WERI-Rb-1 (cell line): ENCODE measurements around the gene TSPAN8.

Source experiments
- DNase-seq: peaks from one replicate; pipeline ENCODE4 v3.0.0-alpha.2; 2020
- H3K27ac ChIP-seq: fragments of 250-450 bp; sonication (Bioruptor Pico); 2 replicates; pipeline ENCODE4 v1.5.1; 2020; ENCODE audit warnings: mild to moderate bottlenecking, moderate library complexity
- H3K27me3 ChIP-seq: fragments of 250-450 bp; sonication (Bioruptor Pico); 2 replicates; pipeline ENCODE4 v1.5.1; 2021; ENCODE audit warnings: mild to moderate bottlenecking, low read depth, moderate library complexity; ENCODE audit not compliant: insufficient read depth, severe bottlenecking
- H3K36me3 ChIP-seq: fragments of 250-450 bp; sonication (Bioruptor Pico); 2 replicates; pipeline ENCODE4 v1.5.1; 2020; ENCODE audit warnings: mild to moderate bottlenecking, moderate library complexity
- H3K4me3 ChIP-seq: 2 replicates; pipeline ENCODE4 v1.5.1; 2011; ENCODE audit warnings: low read depth, mild to moderate bottlenecking, control low read depth, low read length
- H3K9me3 ChIP-seq: fragments of 250-450 bp; sonication (Bioruptor Pico); 2 replicates; pipeline ENCODE4 v1.5.1; 2021; ENCODE audit warnings: mild to moderate bottlenecking, moderate library complexity; ENCODE audit not compliant: severe bottlenecking
- TF ChIP-seq, protein P1 (sequence below): IDR thresholded peaks from 2 replicates; pipeline ENCODE4 v1.5.1; 2011; ENCODE audit warnings: low read depth, mild to moderate bottlenecking, control low read depth, inconsistent platforms, low read length

The TSPAN8 gene

GRCh38 chr12:71157601-71158233 is at the start of gene TSPAN8:
Gene TSPAN8, minus strand, starts transcription at chr12:71157999. Its CDS starts 321 bp downstream, at chr12:71157678.
- DNase-seq, result no peak
- Histone ChIP-seq H3K27ac (no peak within 1 kb of the TSS), H3K9me3 (no peaks in the 10 kb centered on the region), H3K27me3 (no peaks in the 10 kb centered on the region), H3K4me3 (no peak within 1 kb of the TSS), H3K36me3 (no peaks in the 10 kb centered on the region)
- TF ChIP-seq, protein P1, sequence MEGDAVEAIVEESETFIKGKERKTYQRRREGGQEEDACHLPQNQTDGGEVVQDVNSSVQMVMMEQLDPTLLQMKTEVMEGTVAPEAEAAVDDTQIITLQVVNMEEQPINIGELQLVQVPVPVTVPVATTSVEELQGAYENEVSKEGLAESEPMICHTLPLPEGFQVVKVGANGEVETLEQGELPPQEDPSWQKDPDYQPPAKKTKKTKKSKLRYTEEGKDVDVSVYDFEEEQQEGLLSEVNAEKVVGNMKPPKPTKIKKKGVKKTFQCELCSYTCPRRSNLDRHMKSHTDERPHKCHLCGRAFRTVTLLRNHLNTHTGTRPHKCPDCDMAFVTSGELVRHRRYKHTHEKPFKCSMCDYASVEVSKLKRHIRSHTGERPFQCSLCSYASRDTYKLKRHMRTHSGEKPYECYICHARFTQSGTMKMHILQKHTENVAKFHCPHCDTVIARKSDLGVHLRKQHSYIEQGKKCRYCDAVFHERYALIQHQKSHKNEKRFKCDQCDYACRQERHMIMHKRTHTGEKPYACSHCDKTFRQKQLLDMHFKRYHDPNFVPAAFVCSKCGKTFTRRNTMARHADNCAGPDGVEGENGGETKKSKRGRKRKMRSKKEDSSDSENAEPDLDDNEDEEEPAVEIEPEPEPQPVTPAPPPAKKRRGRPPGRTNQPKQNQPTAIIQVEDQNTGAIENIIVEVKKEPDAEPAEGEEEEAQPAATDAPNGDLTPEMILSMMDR, result no peak

GRCh38 chr12:71201136-71201679 is 43.4 kb upstream of the TSPAN8 start:
- no peak overlapping the region for H3K4me3 ChIP-seq
- TF ChIP-seq, protein P1, result no peak
- H3K27ac ChIP-seq, result no peak overlapping the region
- no peaks in the 10 kb centered on the region for H3K36me3 ChIP-seq
- no peaks in the 10 kb centered on the region for H3K9me3 ChIP-seq
- H3K27me3 ChIP-seq, result no peaks in the 10 kb centered on the region
- no peak for DNase-seq

DNA sequence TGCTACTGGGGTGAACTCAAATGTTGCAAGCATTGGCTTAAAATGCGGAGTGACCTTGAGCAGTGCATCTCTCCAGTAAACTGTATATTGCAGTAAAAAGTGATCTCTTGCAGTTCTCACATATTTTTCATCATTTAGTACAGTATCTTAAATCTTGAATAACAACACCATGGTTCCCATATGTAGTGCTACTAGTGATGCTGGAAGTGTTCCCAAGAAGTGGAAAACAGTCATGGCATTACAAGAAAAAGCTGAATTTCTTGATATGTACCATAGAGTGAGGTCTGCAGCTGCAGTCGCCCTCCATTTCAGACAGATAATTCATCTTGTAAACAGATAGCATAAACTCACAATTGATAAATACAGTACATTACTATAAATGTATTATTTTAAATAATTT is 42.9 kb upstream of the TSPAN8 start:
- Histone ChIP-seq H3K4me3 (no peak overlapping the region), H3K36me3 (no peaks in the 10 kb centered on the region), H3K9me3 (no peaks in the 10 kb centered on the region), H3K27ac (no peak overlapping the region), H3K27me3 (no peaks in the 10 kb centered on the region)
- TF ChIP-seq, protein P1, result no peak
- no peak for DNase-seq

- H3K9me3 ChIP-seq, result no peaks in the 10 kb centered on the region
- no peaks in the 10 kb centered on the region for H3K36me3 ChIP-seq
- H3K27ac ChIP-seq, result no peak overlapping the region
- H3K4me3 ChIP-seq, result no peak overlapping the region
- TF ChIP-seq, protein P1, result no peak
- no peaks in the 10 kb centered on the region for H3K27me3 ChIP-seq
- no peak for DNase-seq
Measured at GRCh38 chr12:71197460-71197859, 39.7 kb upstream of the TSPAN8 start.

DNA sequence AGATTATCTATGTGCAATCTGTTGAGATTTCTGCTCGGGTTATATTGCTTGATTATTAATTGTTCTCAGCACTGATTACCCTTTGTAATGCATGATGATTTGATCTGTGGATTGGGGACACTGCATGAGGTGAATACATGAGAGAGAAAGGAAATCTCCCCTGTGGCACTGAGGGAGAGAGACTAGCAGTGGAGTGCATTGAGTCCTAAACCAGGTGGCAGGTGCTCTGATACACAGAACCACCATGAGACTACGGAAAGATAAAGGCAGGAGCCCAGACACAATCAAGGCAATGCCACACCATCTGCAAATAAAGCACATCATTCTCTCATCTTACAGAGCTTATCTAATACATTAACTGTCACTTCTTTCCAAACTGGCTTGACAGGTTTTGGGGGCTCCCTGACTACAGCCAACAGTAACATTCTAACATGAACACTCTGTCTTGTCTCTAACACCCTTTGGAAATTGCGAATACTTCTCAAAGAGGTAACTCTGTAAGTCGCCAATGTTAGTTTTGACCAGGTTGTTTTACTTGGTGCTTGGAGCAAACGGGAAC is 37.6 kb upstream of the TSPAN8 start:
- no peak for DNase-seq
- Histone ChIP-seq H3K27ac (no peak overlapping the region), H3K36me3 (no peaks in the 10 kb centered on the region), H3K4me3 (no peak overlapping the region), H3K27me3 (no peaks in the 10 kb centered on the region), H3K9me3 (no peaks in the 10 kb centered on the region)
- TF ChIP-seq, protein P1, result no peak
